Kidney tubule cell (primary cell): ENCODE results near the gene OR5D13.

Experiments
- DNase-seq: peaks from one replicate; pipeline ENCODE4 v3.0.0-alpha.2; 2018; ENCODE audit warnings: low spot score

Gene OR5D13, protein sequence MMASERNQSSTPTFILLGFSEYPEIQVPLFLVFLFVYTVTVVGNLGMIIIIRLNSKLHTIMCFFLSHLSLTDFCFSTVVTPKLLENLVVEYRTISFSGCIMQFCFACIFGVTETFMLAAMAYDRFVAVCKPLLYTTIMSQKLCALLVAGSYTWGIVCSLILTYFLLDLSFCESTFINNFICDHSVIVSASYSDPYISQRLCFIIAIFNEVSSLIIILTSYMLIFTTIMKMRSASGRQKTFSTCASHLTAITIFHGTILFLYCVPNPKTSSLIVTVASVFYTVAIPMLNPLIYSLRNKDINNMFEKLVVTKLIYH

DNA sequence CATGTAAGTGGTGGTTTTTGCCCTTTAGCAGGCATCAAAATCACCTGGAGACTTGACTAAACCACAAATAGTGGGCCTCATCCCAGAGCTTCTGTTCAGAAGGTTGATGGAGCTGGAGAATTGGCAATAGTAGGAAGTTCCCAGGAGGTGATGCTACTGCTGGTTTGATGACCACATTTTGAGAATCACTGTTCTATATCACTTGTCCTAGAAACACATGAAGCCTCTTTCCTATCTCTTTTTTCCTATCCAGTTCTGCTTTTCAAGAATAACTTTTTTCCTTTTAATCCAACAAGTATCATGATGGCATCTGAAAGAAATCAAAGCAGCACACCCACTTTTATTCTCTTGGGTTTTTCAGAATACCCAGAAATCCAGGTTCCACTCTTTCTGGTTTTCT, at the start of gene OR5D13:
TSS of gene OR5D13 (plus strand) at position 301 of the 400 bp plus-strand sequence. CDS start at position 301, 0 bp downstream.
- DNase-seq, result no peak

DNA sequence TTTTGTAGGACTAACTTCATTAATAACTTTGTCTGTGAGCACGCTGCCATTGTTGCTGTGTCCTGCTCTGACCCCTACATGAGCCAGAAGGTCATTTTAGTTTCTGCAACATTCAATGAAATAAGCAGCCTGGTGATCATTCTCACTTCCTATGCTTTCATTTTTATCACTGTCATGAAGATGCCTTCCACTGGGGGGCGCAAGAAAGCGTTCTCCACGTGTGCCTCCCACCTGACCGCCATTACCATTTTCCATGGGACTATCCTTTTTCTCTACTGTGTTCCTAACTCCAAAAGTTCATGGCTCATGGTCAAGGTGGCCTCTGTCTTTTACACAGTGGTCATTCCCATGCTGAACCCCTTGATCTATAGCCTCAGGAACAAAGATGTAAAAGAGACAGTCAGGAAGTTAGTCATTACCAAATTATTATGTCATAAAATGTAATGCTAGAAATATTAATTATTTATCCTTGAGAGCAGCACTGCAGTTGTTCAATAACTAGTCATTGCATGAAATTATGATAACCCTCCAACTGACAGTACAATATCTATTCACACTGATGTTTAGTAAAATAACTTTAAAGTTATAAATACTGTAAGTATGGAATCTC, 46.4 kb upstream of the OR5D13 start:
- DNase-seq, result no peak

DNA sequence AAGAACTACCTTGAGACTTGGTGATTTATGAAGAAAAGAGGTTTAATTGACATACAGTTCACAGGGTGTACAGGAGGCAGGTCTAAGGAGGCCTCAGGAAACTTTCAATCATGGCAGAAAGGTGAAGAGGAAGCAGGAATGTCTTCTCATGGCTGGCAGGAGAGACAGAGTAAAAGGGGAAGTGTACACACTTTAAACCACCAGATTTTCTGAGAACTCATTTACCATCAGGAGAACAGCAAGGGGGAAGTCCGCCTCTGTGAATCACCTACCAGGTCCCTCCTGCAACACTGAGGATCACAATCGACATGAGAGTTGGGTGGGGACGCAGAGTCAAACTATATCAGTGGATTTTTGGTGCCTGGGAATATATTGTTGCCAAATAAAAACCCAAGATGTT, 40.3 kb upstream of the OR5D13 start:
- DNase-seq, result no peak

DNA sequence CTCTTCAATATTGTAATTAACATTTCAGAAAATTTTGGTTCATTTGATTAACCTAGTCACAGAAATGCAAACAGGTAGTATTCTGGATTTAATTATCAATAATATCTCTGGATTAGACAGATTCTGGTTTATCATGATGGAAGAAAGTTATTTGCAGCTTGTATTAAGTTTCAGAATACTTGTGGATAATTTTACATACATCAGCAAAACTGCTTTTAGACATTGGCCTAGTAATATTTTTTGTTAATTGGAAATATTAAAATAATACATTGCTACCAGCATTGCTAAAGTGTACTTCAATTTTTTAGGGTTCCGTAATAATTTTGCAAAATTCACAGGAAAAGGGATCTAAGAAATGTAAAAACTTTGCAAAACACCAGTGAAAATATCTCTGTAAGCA, 18.4 kb downstream of the OR5D13 start:
- DNase-seq, result no peak

DNA sequence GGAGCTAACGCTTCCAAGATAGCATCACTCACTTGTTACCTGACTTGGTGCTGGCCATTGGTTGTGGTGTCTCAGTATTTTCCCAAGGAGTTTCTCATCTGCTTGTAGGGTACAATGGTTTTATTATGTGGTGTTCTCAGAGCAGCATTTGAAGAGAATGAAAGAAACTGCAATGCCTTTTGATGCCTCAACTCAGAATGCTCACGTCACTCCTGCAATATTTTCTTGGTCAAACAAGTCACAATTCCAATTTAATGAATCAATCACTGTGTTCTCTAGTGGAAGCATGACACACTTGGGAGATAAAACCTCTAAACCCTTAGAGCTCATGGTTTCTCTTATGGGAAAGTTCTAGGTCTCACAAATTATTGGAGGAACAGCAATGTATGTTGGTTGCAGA, 20.1 kb downstream of the OR5D13 start:
- no peak for DNase-seq

DNA sequence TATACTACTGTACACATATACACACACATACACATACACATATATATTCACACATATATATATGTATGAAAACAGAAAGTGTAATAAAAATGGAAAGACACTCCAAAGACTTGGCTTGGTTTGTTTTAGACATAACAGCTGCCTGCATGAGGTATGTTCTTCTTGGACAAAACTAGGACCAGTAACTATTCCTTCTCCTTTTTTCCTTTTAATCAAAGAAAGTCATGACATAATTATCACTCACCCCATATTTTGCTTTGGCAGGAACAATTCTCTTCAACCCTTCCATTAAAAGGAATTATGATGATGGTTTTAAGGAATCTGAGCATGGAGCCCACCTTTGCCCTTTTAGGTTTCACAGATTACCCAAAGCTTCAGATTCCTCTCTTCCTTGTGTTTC, 22.0 kb downstream of the OR5D13 start, which contains the start of gene OR5D14:
TSS of gene OR5D14 (plus strand) at position 301 of the 400 bp plus-strand sequence. CDS start at position 301, 0 bp downstream.
- DNase-seq, result no peak

DNA sequence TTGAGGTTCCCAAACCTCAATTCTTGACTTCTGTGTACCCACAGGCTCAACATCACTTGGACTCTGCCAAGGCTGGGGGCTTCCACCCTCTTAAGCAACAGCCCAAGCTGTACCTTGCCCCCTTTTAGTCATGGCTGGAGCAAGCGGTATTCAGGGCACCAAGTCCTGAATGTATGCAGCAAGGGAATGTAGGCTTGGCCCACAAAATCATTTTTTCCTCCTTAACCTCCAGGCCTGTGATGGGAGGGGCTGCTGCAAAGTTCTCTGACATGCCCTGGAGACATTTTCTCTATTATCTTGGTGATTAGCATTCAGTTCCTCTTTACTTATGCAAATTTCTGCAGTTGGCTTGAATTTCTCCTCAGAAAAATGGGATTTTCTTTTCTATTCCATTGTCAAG, 33.0 kb downstream of the OR5D13 start:
- DNase-seq, result no peak

DNA sequence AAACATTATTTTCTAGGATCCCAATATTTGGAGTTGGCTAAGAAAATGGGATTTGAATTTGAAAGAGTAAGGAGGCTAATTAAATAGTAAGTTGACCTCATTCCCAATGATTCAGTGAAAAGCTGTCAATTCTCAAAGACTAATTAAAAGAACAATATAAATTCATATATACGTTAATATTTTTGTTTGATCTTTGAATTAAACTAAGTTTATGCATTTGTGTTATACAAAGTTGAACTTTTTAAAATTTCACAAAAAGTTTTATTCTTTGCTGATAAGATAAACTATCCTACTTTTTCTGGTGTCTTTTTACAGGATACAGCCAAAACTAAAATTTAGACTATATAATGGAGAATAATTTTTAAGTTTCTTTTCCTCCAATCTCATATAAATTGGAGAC, 37.8 kb downstream of the OR5D13 start, which contains the start of gene OR5L1:
TSS of gene OR5L1 (plus strand) at position 301 of the 400 bp plus-strand sequence. CDS start 100 bp downstream, outside the sequence.
- DNase-seq, result no peak

DNA sequence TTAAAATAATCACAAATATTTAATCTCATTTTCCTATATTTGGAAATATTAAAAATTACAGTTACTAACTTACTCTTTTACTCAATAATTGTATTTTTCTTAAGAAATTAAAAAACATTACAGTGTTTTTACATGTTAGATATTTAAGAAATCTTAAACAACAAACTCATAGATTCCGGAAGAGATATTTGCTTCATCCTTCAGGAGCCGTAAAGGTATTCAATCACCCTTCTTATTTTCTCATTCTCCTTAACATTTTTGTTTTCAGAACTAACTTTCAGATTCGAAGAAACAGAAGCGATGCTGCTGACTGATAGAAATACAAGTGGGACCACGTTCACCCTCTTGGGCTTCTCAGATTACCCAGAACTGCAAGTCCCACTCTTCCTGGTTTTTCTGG, 46.1 kb downstream of the OR5D13 start, which contains the start of gene OR5D18:
TSS of gene OR5D18 (plus strand) at position 301 of the 400 bp plus-strand sequence. CDS start at position 301, 0 bp downstream.
- no peak for DNase-seq
